Stomach (tissue), 4 donors: ENCODE measurements around the gene SPATA31C1.
"Not testable (repeated sequence)": the region's sequence is repeated elsewhere in the genome, so short reads cannot be mapped to it uniquely, and the experiment has no call there.

Experiments
- CTCF ChIP-seq, 7 experiments: fragments of 450-650 bp in 4 of 7; fragments of 200-600 bp in 3 of 7; sonication (generic) in 3 of 7; IDR thresholded peaks; one replicate each; pipeline ENCODE4 v1.5.1; 2016 to 2019; ENCODE audit warnings: antibody characterized with exemption in 7 of 7, control low read depth in 2 of 7, mild to moderate bottlenecking in 1 of 7
- POLR2A ChIP-seq, 4 donors: fragments of 450-650 bp; IDR thresholded peaks; one replicate each; pipeline ENCODE4 v1.6.1; 2016; ENCODE audit warnings: antibody characterized with exemption in 4 of 4, control low read depth in 2 of 4, mild to moderate bottlenecking in 1 of 4, moderate library complexity in 1 of 4

DNA sequence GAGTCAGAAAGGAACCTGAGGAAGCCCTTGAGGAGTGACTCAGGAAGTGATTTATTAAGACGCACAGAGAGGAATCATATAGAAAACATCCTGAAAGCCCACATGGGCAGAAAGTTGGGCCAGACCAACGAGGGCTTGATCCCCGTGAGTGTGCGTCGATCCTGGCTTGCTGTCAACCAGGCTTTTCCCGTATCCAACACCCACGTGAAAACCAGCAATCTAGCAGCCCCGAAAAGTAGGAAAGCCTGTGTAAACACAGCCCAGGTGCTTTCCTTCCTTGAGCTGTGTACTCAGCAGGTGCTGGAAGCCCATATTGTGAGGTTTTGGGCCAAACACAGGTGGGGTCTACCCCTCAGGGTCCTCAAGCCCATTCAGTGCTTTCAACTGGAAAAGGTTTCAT, 3.8 kb downstream of the SPATA31C1 start:
- TF ChIP-seq CTCF, POLR2A (IDR thresholded peaks at IDR 0.05): not testable (repeated sequence)
